H1 (cell line): ENCODE results near the gene POLE4. TPM values are rescaled to one million over a fixed set of nuclear protein-coding genes. Genes with fewer than 3 reads are reported as not detected.

Source experiments
- CTCF ChIA-PET: fragments of 300-600 bp; sonication (Branson Sonifier 250); formaldehyde crosslinking; loops from one replicate; lab custom pipeline; 2021; ENCODE audit not compliant: partially characterized antibody; lab: Charles Lee
- POLR2A ChIA-PET: fragments of 300-600 bp; sonication (Branson Sonifier 250); formaldehyde crosslinking; loops from one replicate; lab custom pipeline; 2021; ENCODE audit warnings: inconsistent platforms; ENCODE audit not compliant: partially characterized antibody; lab: Charles Lee
- DNase-seq, 2 experiments: peaks; one replicate each; pipeline versions ENCODE4 v3.0.0 to v3.0.0-alpha.2; 2010 to 2022; ENCODE audit warnings: low spot score in 2 of 2, low read depth in 1 of 2, mixed read lengths in 1 of 2
- FAIRE-seq: peaks from 2 replicates; lab custom pipeline; 2011; peaks lifted over from hg19 to GRCh38; lab: Jason Lieb, UNC
- H2AFZ ChIP-seq: 2 replicates; pipeline ENCODE4 v1.8.1; 2012; ENCODE audit warnings: low read length, inconsistent platforms
- H2AK5ac ChIP-seq: 2 replicates; pipeline ENCODE4 v1.6.1; 2013; ENCODE audit warnings: low read depth, low read length
- H2BK120ac ChIP-seq: replicated peaks from 2 replicates; pipeline ENCODE3; 2013; ENCODE audit warnings: low read depth, low read length, inconsistent platforms
- H2BK12ac ChIP-seq: 2 replicates; pipeline ENCODE4 v1.6.1; 2013; ENCODE audit warnings: low read depth, low read length
- H2BK15ac ChIP-seq: 2 replicates; pipeline ENCODE4 v1.6.1; 2013; ENCODE audit warnings: low read length
- H2BK20ac ChIP-seq: 2 replicates; pipeline ENCODE4 v1.6.1; 2013; ENCODE audit warnings: low read length
- H2BK5ac ChIP-seq: 2 replicates; pipeline ENCODE4 v1.6.1; 2013; ENCODE audit warnings: low read depth, low read length
- H3K14ac ChIP-seq: 2 replicates; pipeline ENCODE4 v1.6.1; 2013; ENCODE audit warnings: inconsistent platforms; ENCODE audit not compliant: insufficient read length
- H3K18ac ChIP-seq: 2 replicates; pipeline ENCODE4 v1.6.1; 2013; ENCODE audit warnings: low read length; ENCODE audit errors: extremely low read depth
- H3K23ac ChIP-seq: 2 replicates; pipeline ENCODE4 v1.6.1; 2013; ENCODE audit warnings: inconsistent platforms; ENCODE audit not compliant: insufficient read length
- H3K23me2 ChIP-seq: 2 replicates; pipeline ENCODE4 v1.6.1; 2013; ENCODE audit warnings: low read depth, low read length
- H3K27ac ChIP-seq: 2 replicates; pipeline ENCODE4 v1.6.1; 2011; ENCODE audit warnings: low read depth, low read length, inconsistent platforms
- H3K27me3 ChIP-seq, 4 experiments: replicated peaks in 1 of 4; 1 replicate in 1 of 4; 2 replicates in 3 of 4; pipeline versions ENCODE4 v1.6.1 to v1.8.1; 2011 to 2013; ENCODE audit warnings: low read length in 3 of 4, mild to moderate bottlenecking in 3 of 4, inconsistent platforms in 2 of 4, mixed read lengths in 2 of 4, moderate library complexity in 1 of 4; ENCODE audit not compliant: control insufficient read depth in 3 of 4, insufficient read depth in 3 of 4; ENCODE audit errors: extremely low read depth in 1 of 4
- H3K36me3 ChIP-seq, 4 experiments: 2 replicates each; pipeline versions ENCODE4 v1.6.1 to v1.8.1; 2011 to 2013; ENCODE audit warnings: mild to moderate bottlenecking in 4 of 4, low read length in 3 of 4, moderate library complexity in 2 of 4, control low read depth in 1 of 4, inconsistent platforms in 1 of 4; ENCODE audit not compliant: insufficient read depth in 4 of 4, control insufficient read depth in 2 of 4
- H3K4ac ChIP-seq: replicated peaks from 2 replicates; pipeline ENCODE3; 2013; ENCODE audit warnings: low read length, low read depth, mixed read lengths, inconsistent platforms; ENCODE audit not compliant: insufficient read length
- H3K4me1 ChIP-seq, 4 experiments: replicated peaks in 1 of 4; 1 replicate in 1 of 4; 2 replicates in 3 of 4; pipeline versions ENCODE4 v1.6.1 to v1.8.1; 2011 to 2013; ENCODE audit warnings: low read length in 3 of 4, inconsistent platforms in 2 of 4, mixed read lengths in 1 of 4; ENCODE audit not compliant: insufficient read depth in 4 of 4, control insufficient read depth in 3 of 4
- H3K4me2 ChIP-seq, 2 experiments: 2 replicates each; pipeline versions ENCODE4 v1.6.1 to v1.8.1; 2011 to 2013; ENCODE audit warnings: low read depth in 2 of 2, low read length in 2 of 2, control low read depth in 1 of 2, inconsistent platforms in 1 of 2, mild to moderate bottlenecking in 1 of 2; ENCODE audit not compliant: insufficient read depth in 1 of 2
- H3K4me3 ChIP-seq, 4 experiments: fragments of 200-600, 300-600 bp in 1 of 4; sonication (generic), shearing (Covaris generic), sonication (Bioruptor Twin) in 1 of 4; 2 replicates each; pipeline versions ENCODE4 v1.5.1 to v1.8.1; 2011 to 2016; ENCODE audit warnings: low read length in 4 of 4, low read depth in 3 of 4, control low read depth in 2 of 4, inconsistent platforms in 2 of 4, mild to moderate bottlenecking in 2 of 4, mixed read lengths in 1 of 4, moderate library complexity in 1 of 4; ENCODE audit not compliant: insufficient read depth in 2 of 4; ENCODE audit errors: extremely low read depth in 1 of 4
- H3K56ac ChIP-seq: replicated peaks from 2 replicates; pipeline ENCODE3; 2013; ENCODE audit warnings: low read depth, mild to moderate bottlenecking, mixed read lengths, low read length, inconsistent platforms; ENCODE audit not compliant: insufficient read length
- H3K79me1 ChIP-seq: 2 replicates; pipeline ENCODE4 v1.6.1; 2013; ENCODE audit warnings: low read depth, low read length, control low read depth
- H3K79me2 ChIP-seq, 2 experiments: 2 replicates each; pipeline versions ENCODE4 v1.6.1 to v1.8.1; 2012 to 2013; ENCODE audit warnings: low read length in 2 of 2, mild to moderate bottlenecking in 2 of 2, inconsistent platforms in 1 of 2; ENCODE audit not compliant: insufficient read depth in 2 of 2, control insufficient read depth in 1 of 2
- H3K9ac ChIP-seq, 4 experiments: replicated peaks in 1 of 4; 1 replicate in 1 of 4; 2 replicates in 3 of 4; pipeline versions ENCODE4 v1.6.1 to v1.8.1; 2011 to 2013; ENCODE audit warnings: low read depth in 3 of 4, low read length in 3 of 4, control low read depth in 2 of 4, mild to moderate bottlenecking in 2 of 4, moderate library complexity in 2 of 4, inconsistent platforms in 1 of 4; ENCODE audit errors: extremely low read depth in 1 of 4
- H3K9me3 ChIP-seq, 2 experiments: 2 replicates each; pipeline versions ENCODE4 v1.6.1 to v1.8.1; 2012 to 2013; ENCODE audit warnings: mild to moderate bottlenecking in 2 of 2, moderate library complexity in 2 of 2, control low read depth in 1 of 2, inconsistent platforms in 1 of 2, low read depth in 1 of 2, low read length in 1 of 2, mixed read lengths in 1 of 2; ENCODE audit not compliant: insufficient read depth in 2 of 2
- H4K20me1 ChIP-seq, 2 experiments: replicated peaks in 1 of 2; 2 replicates each; pipeline versions ENCODE3 to v1.8.1; 2011 to 2013; ENCODE audit warnings: inconsistent platforms in 2 of 2, low read length in 2 of 2, mild to moderate bottlenecking in 1 of 2; ENCODE audit not compliant: insufficient read depth in 2 of 2, control insufficient read depth in 1 of 2
- H4K5ac ChIP-seq: 2 replicates; pipeline ENCODE4 v1.6.1; 2013; ENCODE audit warnings: low read length, low read depth, mixed read lengths, inconsistent platforms; ENCODE audit not compliant: insufficient read length
- H4K8ac ChIP-seq: 2 replicates; pipeline ENCODE4 v1.8.0; 2013; ENCODE audit warnings: mild to moderate bottlenecking, moderate library complexity, low read length, inconsistent platforms; ENCODE audit not compliant: insufficient read depth; ENCODE audit errors: extremely low read depth
- H4K91ac ChIP-seq: replicated peaks from 2 replicates; pipeline ENCODE3; 2013; ENCODE audit warnings: low read length, mixed read lengths, inconsistent platforms; ENCODE audit not compliant: insufficient read length
- ATF2 ChIP-seq: IDR thresholded peaks from 2 replicates; pipeline ENCODE4 v1.6.1; 2012; ENCODE audit warnings: low read length, inconsistent platforms
- BCL11A ChIP-seq, 2 experiments: IDR thresholded peaks; one replicate each; pipeline ENCODE4 v1.6.1; 2011; ENCODE audit warnings: low read depth in 2 of 2, low read length in 2 of 2, mild to moderate bottlenecking in 2 of 2
- CBX8 ChIP-seq: fragments of 300-800, 300-1000 bp; sonication (generic); IDR thresholded peaks from 2 replicates; pipeline ENCODE4 v1.7.1; 2016; ENCODE audit warnings: low read depth, low read length, borderline replicate concordance
- CHD1 ChIP-seq: IDR thresholded peaks from 2 replicates; pipeline ENCODE4 v1.6.1; 2012; ENCODE audit warnings: low read depth, low read length, improper control_type of control experiment
- CTBP2 ChIP-seq: IDR thresholded peaks from 2 replicates; pipeline ENCODE4 v1.7.0; 2011; ENCODE audit warnings: borderline replicate concordance, mild to moderate bottlenecking, moderate library complexity, mixed read lengths, low read length; ENCODE audit not compliant: insufficient read depth, insufficient read length
- EZH2 ChIP-seq: fragments of 200-600 bp; sonication (generic); IDR thresholded peaks from 2 replicates; pipeline ENCODE4 v1.7.1; 2012; ENCODE audit warnings: low read depth, mild to moderate bottlenecking, moderate library complexity, low read length, inconsistent platforms; ENCODE audit not compliant: severe bottlenecking
- GTF2F1 ChIP-seq: IDR thresholded peaks from 2 replicates; pipeline ENCODE4 v1.6.1; 2012; ENCODE audit warnings: low read depth, low read length, improper control_type of control experiment, borderline replicate concordance
- JUND ChIP-seq: IDR thresholded peaks from 2 replicates; pipeline ENCODE4 v1.6.1; 2011; ENCODE audit warnings: mild to moderate bottlenecking, improper control_type of control experiment, low read length
- MAFK ChIP-seq: IDR thresholded peaks from 2 replicates; pipeline ENCODE4 v1.6.1; 2012; ENCODE audit warnings: low read depth, mild to moderate bottlenecking, improper control_type of control experiment, low read length
- POLR2AphosphoS5 ChIP-seq: IDR thresholded peaks from 2 replicates; pipeline ENCODE4 v1.6.1; 2011; ENCODE audit warnings: low read depth, low read length
- RFX5 ChIP-seq: IDR thresholded peaks from 2 replicates; pipeline ENCODE4 v1.6.1; 2011; ENCODE audit warnings: low read depth, low read length, improper control_type of control experiment, borderline replicate concordance
- TBP ChIP-seq: IDR thresholded peaks from 2 replicates; pipeline ENCODE4 v1.6.1; 2011; ENCODE audit warnings: low read depth, low read length, improper control_type of control experiment
- TEAD4 ChIP-seq: IDR thresholded peaks from 2 replicates; pipeline ENCODE4 v1.6.1; 2012; ENCODE audit warnings: low read depth, low read length, inconsistent platforms, mixed read lengths
- WGBS, 2 experiments: shearing (Covaris generic) in 1 of 2; methylation state at CpG; one replicate each; pipeline versions ENCODE4 v1.1.6 to v1.1.7; 2013 to 2015; ENCODE audit warnings: low lambda C conversion rate in 2 of 2, mixed read lengths in 2 of 2, inconsistent platforms in 1 of 2, low coverage in 1 of 2, missing lambda C conversion rate in 1 of 2; ENCODE audit not compliant: insufficient replicate concordance in 2 of 2, insufficient coverage in 1 of 2, insufficient read length in 1 of 2; ENCODE audit errors: extremely low coverage in 1 of 2, missing lambda C conversion rate in 1 of 2; 5-methylcytosine and 5-hydroxymethylcytosine counted together
- polyA plus RNA-seq, 7 experiments: library from polyadenylated mRNA; depleted of rRNA in 3 of 7; stranded (reverse) in 5 of 7; unstranded in 2 of 7; fragments of >200 nt in 5 of 7; fragments of 200-250 nt in 2 of 7; gene quantifications; 1 replicate in 5 of 7; 2 replicates in 1 of 7; 4 replicates in 1 of 7; pipeline versions ENCODE4 v1.2.1 to v1.2.3, GENCODE V29; 2011 to 2013; ENCODE audit warnings: missing spikeins in 2 of 7, mixed read lengths in 2 of 7
- total RNA-seq: library from RNA; stranded (reverse); fragmentation: NEBNext Ultra II Directional; extraction: Animal tissue kit (Norgen Biotek cat#: 25700); gene quantifications from 2 replicates; pipeline ENCODE4 v1.2.1, GENCODE V29; 2021

Gene POLE4
- total and polyA plus RNA-seq, 2 of the 8 experiments (the other 6 are each of a cell fraction or from before 2014, with no cell fraction given) = 16.7 to 44.7 TPM

- no peaks in the 10 kb centered on the region for H3K27me3 ChIP-seq
- ChIA-PET POLR2A (interaction anchor here (1.2 kb wide), 1 partner anchor 17 kb away, joined by 5 read pairs; no protein-coding TSS in a partner anchor), CTCF (no interaction called here)
- H4K5ac ChIP-seq = no peak overlapping the region
- peaks cover 0 to 9% (median 6%) of the 10 kb centered on the region in 4 experiments; a peak in 4 of 7 replicates for H3K4me1 ChIP-seq
- H4K91ac ChIP-seq = no peak overlapping the region
- no peak overlapping the region for H3K23ac ChIP-seq
- no peak overlapping the region for H2BK12ac ChIP-seq
- H2BK20ac ChIP-seq = no peak overlapping the region
- H3K36me3 ChIP-seq = no peaks in the 10 kb centered on the region
- no peak for FAIRE-seq
- H3K56ac ChIP-seq = no peak overlapping the region
- no peak overlapping the region for H2AFZ ChIP-seq
- H3K79me2 ChIP-seq = no peaks in the 10 kb centered on the region
- no peak overlapping the region for H3K18ac ChIP-seq
- no peaks in the 10 kb centered on the region for H4K20me1 ChIP-seq
- H3K9me3 ChIP-seq = no peaks in the 10 kb centered on the region
- DNase-seq = no peak
- H3K79me1 ChIP-seq = no peaks in the 10 kb centered on the region
- H3K14ac ChIP-seq = no peak overlapping the region
- H4K8ac ChIP-seq = no peak overlapping the region
- no peak overlapping the region for H3K4ac ChIP-seq
- H3K23me2 ChIP-seq = no peaks in the 10 kb centered on the region
- H2BK120ac ChIP-seq = no peak overlapping the region
- H3K9ac ChIP-seq = no peak overlapping the region
- no peak overlapping the region for H3K4me2 ChIP-seq
- no peak overlapping the region for H2BK15ac ChIP-seq
- 95% methylated on average over 1 of the region's 1 CpG; no CpG with 5 or more reads in 1 of the 2 experiments for WGBS, 2 experiments
- H3K27ac ChIP-seq = no peak overlapping the region
- H2BK5ac ChIP-seq = no peak overlapping the region
- no peak overlapping the region for H3K4me3 ChIP-seq
- H2AK5ac ChIP-seq = no peak overlapping the region
- TF ChIP-seq TBP (no peak), MAFK (no peak), CHD1 (no peak), CBX8 (no peak), EZH2 (no peak), GTF2F1 (no peak), ATF2 (no peak), BCL11A (IDR thresholded peaks at IDR 0.05; ENCODE audit: low read depth in 2 of 2, low read length in 2 of 2) (no peak), CTBP2 (no peak), JUND (no peak), POLR2AphosphoS5 (no peak), RFX5 (no peak), TEAD4 (no peak)
These were observed 12.6 kb upstream of the POLE4 start for GRCh38 chr2:74945788-74946331.
